Measurements from ENCODE around the gene PEG3. TPM values are rescaled to one million over a fixed set of nuclear protein-coding genes. Genes with fewer than 3 reads are reported as not detected.

The PEG3 gene
- total RNA-seq, 1 experiment from 2014 or later: not detected

DNA sequence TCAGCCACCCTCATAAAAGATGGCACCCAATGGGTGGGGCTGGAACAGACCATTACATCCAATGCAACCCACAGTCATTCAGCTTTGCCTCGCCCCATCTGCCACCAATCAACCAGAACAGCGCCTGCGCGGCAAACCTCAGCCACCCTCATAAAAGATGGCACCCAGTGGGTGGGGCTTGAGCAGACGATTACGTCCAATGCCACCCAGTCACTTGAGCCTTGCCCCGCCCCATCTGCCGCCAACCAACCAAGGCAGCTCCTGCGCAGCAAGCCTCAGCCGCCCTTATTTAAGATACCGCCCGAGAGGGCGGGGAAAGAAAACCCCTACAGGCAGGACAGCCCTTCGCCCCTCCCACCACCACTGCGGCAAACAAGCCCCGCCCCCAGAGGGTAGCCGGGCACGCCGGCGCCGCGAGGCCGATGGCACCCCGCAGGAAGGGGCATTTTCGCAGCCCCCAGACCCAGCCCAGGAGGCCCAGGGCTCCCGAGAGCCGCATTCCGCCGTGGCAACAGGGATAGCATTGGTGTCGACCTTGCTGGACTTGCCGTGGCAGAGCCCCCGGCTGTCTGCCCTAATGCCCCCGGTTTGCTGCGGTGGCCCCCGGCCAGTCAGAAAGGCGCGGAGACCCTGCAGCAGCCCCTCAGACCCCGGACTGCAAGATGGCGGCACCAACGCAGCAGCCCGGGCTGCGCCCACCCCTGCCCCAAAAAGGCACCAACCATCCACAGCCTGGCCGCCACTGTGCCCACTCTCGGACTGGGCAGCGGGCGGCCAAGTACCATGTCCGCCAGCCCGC lies 675 bp downstream of the PEG3 start:
- no peak for DNase-seq (ENCODE audit: low read depth)

DNA sequence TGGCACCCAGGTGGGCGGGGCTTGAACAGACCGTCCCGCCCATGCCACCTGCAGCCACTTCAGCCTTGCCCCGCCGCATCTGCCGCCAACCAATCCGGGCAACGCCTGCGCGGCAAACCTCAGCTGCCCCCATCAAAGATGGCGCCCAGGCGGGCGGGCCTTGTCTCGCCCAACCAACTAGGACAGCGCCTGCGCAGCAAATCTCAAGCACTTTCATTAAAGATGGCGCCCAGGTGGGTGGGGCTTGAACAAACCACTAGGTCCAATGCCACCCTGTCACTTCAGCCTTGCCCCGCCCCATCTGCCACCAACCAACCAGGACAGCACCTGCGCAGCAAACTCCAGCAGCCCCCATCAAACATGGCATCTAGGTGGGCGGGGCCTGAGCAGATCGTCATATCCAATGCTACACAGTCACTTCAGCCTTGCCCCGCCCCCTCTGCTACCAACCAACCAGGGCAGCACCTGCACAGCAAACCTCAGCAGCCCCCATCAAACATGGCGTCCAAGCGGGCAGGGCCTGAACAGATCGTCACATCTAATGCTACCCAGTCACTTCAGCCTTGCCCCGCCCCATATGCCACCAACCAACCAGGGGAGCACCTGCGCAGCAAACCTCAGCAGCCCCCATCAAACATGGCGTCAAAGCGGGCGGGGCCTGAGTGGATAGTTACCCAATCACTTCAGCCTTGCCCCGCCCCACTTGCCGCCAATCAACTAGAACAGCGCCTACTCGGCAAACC lies 1.4 kb downstream of the PEG3 start:
- no peak for DNase-seq (ENCODE audit: low read depth)

DNA sequence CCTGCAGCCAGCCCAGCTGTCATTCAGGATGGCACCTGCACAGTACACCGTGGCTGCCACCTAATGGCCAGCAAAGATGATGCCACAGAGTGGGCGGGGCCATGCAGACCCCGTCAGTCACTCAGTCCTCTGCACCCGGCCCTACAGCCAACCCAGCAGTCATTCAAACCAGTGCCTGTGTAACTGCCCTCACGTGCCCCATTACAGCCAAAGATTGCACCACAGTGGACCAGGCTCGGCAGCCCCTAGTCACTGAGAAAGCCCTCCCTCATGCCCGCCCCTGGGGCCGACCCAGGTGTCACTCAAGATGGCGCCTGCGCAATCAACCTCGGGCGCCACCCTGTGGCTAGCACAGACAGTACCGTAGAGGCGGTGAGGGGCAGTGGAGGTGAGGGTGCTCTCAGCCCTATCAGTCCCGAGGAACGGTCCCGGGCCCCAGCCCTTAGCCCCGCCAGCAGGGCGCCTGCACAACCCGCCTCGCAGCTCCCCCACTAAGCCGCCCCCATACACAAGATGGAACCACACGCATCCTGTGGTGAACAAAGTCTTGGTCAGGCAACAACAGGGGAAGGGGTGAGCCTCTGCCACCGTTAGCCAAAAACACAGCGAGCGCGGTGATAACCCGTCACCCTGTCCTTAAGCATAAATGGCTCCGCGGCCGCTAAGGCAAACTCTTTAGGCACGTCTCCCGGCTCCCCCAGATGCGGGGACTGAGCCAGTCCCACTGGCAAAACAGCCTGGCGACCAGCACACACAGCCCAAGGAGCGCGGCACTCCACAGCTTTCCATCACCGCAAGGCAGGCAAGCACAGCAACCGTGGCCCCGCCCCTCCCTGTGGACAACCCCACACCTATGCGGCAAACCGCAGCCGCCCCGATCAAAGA lies 2.3 kb downstream of the PEG3 start:
- no peak for DNase-seq (ENCODE audit: low read depth)

DNA sequence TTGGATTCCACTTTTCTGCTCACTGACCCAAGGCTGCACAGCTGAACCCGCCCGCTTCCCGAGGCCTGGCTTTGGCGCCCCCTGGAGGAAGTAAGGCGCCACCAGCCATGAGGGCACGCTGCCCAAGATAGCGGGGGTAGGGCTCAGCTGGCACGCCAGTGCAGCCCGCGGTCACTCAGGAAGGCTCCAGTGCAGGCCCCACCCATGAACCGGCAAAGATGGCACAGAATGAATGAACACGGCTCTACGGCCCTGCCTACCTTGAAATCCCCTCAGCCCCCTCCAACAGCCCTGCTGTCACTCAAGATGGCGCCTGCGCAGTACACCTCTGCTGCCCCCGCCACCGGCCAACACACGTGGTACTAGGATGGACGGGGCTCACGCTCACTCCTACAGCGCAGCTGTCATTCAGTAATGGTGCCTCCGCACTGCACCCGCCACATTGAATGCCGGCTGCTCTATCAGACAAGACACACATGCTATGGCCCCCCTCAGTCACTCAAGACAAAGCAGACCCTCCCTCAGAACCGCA lies 3.0 kb downstream of the PEG3 start:
- DNase-seq (ENCODE audit: low read depth): no peak

DNA sequence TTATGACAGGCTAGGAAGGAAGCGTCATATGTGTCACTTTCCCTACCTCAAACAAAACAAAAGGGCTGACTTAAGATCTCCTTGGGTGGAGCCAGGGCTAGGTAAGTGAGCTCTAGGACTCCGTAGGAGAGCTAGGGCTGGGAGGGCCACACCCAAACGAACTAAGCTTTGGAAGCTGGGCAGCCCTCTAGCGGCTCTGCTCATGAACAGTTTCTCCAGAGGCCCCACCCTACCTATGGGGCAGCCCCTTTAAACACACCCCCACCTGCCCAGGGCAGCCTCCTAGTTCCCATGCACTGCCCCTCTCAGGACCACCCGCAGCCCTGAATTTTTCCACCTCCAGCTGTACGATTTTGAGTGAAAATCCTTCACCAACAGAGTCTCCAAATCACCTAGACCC lies 3.5 kb downstream of the PEG3 start:
- DNase-seq (ENCODE audit: low read depth): no peak

DNA sequence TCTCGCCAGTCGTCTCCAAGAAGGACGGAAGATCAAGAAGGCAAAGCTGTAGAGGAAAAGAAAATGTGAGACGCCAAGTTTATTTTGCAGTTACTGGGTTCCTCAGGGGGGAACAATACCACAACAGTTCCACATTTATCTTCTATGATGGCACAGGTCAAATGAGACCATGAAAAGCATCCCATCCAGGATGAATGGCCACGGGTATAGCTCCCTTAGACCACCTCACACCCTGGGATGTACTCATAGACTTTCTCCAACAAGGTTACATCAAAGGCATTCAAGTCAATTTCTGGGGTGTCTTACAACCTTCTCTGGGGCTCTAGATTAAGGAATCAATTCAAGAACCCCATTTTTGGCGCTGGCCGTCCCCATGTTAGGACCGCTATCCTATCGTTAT lies 4.5 kb downstream of the PEG3 start:
- no peak for DNase-seq (ENCODE audit: low read depth)

DNA sequence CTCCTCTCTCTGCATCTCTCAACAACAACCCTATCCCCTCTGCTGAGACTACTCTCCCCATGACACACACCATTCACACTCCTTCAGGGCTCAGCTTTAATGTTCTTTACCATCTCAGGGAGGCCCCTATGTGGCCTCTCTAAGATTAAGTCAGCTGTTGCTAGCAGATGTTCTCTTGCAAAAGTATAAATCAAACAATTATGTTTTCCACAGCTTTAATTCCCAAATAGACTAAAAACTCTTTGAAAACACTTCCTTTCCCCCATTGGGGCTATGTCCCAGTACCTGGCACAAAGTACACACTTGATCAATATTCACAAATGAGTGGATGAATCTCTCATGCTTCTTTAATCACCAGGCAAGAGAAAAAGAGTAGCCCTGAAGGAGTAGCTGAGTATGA lies 5.1 kb downstream of the PEG3 start:
- DNase-seq (ENCODE audit: low read depth): no peak

DNA sequence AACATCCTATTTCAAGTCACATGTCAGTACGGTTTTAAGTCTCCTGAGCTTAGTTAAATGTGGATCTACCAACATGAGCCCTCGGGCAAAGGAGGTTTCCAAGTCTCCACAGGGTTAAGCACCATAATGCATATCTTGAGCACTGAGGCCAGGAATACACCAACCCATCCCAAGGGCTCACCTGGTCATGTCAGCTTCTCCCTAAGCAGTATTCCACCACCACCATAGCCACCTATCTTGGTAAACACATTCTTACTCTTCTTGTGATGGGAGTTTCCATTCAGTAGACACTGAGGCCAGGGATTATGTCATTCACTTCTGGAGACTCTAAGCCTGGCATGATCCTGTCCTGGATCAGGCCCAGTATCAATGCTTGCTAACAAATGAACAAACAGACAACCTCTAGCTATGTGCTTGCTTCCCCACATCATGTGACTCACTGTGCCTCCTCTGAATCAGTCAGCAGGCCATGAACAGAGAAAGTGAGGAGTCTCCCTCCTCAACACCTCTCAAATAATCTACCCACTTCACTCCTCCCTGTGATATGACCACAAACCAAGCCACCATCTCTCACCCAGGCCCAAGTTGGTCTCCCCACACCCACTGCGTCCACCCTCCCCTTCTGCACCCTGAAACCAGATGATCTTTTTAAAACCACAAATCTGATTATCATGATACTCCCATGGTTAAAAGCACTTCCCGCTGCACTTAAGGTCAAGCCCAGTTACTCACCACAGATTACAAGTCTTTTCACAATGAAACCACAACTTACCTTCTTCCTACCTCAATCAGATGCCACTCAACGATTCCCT lies 5.8 kb downstream of the PEG3 start:
- no peak for DNase-seq (ENCODE audit: low read depth)

DNA sequence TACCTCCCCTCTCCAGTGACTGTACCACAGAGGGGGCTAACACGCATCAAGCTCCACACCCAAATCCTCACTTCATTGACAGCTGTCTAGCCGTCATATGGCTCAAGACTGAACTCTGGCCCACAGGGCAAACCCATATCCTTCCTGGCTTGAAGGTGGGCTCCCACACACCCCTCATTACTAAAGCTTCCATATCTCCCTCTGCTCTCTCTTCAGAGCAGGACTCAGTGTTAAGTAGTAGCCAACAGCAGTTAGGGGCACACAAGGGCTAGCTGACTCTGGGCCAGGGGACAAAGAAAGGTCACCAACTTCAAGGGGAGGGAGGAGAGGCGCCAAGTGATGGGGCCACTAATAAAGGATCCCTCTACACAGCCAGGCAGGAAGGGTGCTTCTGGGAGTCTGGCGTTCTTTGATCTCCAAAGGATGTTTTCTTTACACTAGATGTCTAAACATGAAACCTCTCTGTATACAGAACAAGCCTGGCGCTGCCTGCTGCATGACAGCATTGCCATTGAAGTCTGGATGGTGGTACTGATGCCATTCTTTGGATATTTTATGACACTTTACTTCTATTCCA lies 8.1 kb downstream of the PEG3 start:
- DNase-seq (ENCODE audit: low read depth): no peak

DNA sequence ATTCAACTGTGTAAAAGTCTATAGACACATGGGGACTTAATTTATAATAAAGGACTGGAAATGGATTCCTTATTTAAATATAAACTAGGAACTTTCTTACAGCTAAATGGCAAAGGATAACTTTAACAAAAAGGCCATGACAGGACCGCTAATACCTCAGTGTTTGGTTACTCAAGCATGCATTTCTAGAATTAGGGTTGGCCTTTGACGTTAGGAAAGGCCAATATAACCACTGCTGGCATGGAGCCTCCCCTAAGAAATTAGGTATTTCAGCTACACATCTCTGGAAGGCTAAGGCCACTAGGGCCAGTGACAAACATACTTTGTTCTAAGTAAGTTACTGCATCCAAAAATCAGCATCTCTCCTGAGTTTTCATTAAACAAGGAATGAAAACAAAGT lies 9.3 kb downstream of the PEG3 start:
- no peak for DNase-seq (ENCODE audit: low read depth)

DNA sequence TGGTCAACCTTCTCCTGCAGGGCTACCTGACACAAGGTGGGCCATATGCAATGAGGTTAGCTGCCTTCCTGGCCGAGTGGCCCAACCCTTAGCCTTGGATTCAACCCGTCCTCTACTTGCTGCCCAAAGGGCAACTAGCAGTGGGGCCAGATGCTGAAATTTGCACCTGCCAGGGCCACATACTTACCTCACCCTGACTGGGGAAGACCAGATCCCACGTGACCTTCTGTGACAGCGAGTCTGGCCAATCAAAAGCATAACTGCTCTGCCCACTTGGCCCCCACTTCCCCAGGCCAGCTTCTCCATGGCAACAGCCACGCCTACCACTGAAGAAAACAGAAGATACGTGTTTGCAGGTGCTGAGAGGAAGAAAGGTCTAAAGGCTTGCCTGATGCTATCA lies 10.9 kb downstream of the PEG3 start:
- DNase-seq (ENCODE audit: low read depth): no peak

DNA sequence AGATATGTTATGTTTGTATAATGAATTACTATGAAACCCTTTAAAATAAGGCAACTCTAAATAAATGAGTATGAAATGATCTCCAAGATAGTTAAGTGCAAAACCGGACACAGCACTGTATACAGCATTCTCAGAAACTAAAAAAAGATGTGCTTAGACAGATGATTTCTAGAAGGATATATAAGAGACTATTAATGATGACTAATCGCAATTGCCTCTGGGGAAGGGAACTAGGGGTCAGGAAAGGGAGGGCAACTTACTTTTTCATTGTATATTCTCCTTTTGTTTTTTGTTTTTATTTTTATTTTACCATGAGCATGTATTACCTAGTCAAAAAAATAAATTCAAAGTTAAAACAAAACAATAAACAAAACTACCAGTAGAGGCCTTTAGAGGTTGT lies 12.8 kb downstream of the PEG3 start:
- DNase-seq (ENCODE audit: low read depth): no peak

DNA sequence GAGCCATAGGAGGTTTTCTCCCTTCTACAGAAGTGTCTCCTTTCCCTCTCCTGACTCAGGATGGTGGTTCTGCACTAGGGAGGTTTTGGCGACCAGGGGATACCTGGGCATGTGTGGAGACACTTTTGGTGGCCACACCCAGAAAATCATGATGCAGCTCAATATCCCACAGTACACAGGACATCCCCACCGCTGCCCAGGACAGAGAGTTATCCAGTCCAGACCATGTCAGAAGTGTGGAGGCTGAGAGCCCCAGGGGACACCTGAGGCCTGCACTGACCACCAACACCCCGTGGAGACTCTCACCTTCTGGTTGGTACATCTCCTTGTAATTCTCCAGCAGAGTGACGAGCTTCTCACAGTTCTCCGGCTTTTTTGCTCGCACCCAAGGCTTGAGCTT lies 16.6 kb downstream of the PEG3 start:
- DNase-seq (ENCODE audit: low read depth): no peak

DNA sequence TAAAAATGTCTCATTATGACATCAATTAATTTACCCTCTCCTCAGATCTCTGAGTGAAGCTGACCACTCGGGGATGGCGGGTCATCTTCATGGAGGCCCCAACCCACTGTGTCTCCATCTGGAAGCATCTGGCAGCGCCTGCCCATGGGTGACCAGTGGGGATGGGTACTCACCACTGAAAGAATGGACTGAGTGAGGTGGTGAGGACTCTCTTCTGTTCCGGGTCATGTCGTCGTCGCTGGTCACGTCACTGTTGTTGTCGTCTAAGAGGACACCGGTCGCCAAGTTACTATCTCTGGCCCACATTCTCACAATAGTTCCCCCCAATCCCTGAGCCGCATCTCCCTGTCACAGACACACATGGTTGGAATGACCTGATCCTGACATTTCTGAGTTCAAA lies 17.1 kb downstream of the PEG3 start:
- DNase-seq (ENCODE audit: low read depth): no peak

DNA sequence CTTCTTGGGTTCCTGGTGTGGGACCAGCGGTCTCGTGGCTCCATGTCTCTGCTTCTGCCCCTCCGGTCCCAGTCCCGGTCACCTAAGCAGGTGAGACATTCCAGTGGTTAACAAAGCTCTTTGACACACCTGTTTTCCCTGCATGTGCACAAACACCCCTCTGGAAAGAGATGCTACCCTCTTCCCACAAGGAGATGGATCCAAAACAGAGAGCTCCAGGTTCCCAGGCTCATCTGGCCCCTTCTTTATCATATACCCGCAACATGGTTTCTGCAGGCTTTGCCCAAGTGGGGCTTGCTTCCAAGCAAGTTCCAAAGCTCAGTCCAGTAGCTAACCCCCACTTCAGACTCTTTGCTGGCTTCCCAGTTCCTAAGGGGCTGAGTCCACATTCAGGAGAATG lies 17.8 kb downstream of the PEG3 start:
- no peak for DNase-seq (ENCODE audit: low read depth)

DNA sequence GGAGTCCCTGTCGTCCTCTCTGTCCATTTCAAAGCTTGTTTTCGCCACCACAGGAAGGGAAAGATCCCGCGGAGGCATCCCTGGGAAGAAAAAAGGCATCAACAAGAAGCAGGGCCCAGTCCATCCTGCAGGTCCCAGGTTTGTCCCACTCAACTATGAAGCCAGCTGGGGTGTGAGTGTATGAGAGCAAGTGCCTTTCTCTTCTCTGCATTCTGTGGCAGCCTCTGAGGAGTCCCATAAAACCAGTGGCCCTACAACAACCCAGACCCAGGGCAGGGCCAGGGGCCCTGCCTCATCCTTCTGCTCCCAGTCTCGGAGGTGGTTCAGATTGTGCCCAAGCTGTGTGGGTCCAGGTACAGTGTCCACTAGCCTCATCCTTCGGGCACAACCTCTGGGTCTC lies 18.9 kb downstream of the PEG3 start:
- DNase-seq (ENCODE audit: low read depth): no peak

DNA sequence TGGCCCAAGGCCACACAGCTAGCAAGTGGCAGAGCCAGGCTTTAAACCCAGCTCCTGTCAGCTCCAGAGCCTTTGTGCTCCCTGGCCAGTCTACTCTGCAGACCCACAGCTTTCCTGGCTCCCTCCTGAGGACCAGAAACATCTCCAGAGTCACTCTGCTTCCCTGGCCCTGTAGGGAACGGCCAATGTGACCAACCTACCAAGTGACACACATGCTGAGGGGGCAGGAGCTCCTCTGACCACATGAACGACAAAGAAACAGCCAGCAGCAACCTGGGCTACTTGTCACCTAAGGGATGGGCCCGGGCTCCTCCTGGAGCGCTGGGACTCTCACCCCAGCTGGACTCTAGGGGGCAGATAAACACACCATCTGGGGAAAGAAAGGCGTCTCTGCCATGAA lies 19.3 kb downstream of the PEG3 start:
- DNase-seq (ENCODE audit: low read depth): no peak

DNA sequence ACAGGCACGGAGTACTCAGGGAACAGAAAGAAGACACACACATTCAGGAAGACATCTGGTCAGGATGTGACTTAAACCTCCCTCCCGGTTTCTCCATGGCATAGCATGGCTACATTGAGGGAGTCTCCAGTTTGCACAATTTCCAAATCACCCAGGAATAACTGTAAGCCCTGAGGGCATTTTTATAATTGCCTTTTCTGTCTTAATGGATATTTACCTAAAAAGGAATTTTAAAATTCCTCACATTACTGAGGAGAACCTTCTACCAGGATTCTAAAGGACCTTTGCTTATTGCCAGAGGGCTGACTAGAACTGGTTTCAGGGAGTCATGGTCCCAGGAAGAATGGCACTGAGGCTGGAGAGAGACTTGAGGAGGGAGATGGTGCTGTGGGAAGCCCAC lies 21.4 kb downstream of the PEG3 start:
- DNase-seq (ENCODE audit: low read depth): no peak

DNA sequence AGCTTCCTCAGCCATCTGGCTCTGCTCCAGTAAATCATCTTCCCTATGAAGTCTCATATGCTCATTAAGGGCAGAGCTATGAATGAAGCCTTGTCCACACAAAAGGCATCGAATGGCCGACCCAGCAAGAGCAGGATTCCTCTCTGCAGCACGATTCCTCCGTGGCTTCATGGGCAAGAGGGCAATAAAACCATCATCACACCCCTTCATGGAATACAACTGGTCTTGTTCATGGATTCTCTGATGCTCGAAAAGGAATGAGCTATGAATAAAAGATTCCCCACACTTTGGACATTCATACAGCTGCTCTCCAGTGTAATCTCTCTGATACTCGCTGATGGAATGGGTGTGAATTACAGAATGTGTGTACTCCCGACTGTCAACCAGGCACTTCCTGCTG lies 25.9 kb downstream of the PEG3 start:
- DNase-seq (ENCODE audit: low read depth): no peak

DNA sequence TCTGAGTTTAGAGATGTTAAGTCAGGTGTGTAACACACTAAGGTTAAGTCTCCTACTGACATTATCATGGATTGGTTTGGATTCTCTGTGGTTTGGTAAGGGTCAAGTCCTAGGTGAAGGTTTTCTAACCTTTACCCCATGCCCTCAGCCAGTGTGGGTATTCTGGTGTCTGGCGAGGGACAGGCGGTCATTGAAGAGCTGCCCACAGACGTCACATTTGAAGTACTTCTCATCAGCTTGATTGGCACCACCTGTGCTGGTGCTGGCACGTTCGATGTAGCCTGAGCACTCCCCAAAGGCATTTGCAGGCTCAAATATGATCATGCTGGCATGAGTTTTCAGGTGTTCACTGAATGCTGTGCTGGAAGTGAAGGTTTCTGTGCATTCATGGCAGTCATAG lies 27.0 kb downstream of the PEG3 start:
- no peak for DNase-seq (ENCODE audit: low read depth)

DNA sequence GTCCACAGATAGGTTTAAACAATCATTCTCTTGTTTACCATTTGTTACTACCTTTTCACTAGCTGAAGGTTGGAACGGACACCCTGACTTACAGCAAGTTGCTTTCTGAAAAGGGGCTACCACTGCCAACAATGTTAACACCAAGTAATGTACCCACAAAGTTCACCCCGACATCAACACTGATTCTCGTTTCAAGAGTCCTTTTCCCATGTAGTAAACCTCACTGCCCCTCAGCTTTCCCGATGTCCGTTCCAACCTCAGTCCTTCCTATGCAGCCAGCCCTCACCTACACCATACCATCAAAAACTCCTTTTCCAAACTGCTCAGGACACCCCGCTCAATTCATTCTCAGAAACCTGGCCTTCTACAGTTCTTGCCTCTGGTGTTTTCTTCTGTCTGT lies 29.0 kb downstream of the PEG3 start:
- DNase-seq (ENCODE audit: low read depth): no peak

Measured in LHCN-M2 (cell line).